ENCODE measurements around the gene TUBB.

- TF ChIP-seq PCBP2 (IDR thresholded peaks at IDR 0.05; ENCODE audit: low read depth, low read length, poor library complexity, severe bottlenecking) (no peak), EZH2 (IDR thresholded peaks at IDR 0.05; ENCODE audit: borderline replicate concordance, low read depth, low read length) (no peak), AFF4 (CRISPR knock-in tag; IDR thresholded peaks at IDR 0.05) (no peak), ZFX (CRISPR knock-in tag; IDR thresholded peaks at IDR 0.05) (no peak), ZBTB12 (CRISPR knock-in tag; IDR thresholded peaks at IDR 0.05) (no peak), ZFP1 (CRISPR knock-in tag; IDR thresholded peaks at IDR 0.05) (no peak), ZBTB33 (CRISPR knock-in tag; IDR thresholded peaks at IDR 0.05) (no peak), ZNF24 (IDR thresholded peaks at IDR 0.05) (no peak), CBX5 (IDR thresholded peaks at IDR 0.05; ENCODE audit: borderline replicate concordance, low read depth) (no peak), BCL6 (CRISPR knock-in tag; IDR thresholded peaks at IDR 0.05) (no peak), ZBTB43 (CRISPR knock-in tag; IDR thresholded peaks at IDR 0.05) (no peak), CTCF (IDR thresholded peaks at IDR 0.05 in 2 of 3, conservative IDR thresholded peaks at IDR 0.05 in 1 of 3; ENCODE audit: insufficient read depth in 2 of 3, low read depth in 1 of 3, low read length in 3 of 3) (no peak), ZNF143 (CRISPR knock-in tag; IDR thresholded peaks at IDR 0.05) (no peak), SMC3 (conservative IDR thresholded peaks at IDR 0.05; ENCODE audit: insufficient read depth, low read depth, low read length) (no peak)
Observed at GRCh38 chr6:30763155-30763617, 43.0 kb downstream of the TUBB start.

All from K562 (cell line).